GM19099 (cell line): ENCODE data around the gene MATN1.

ENCODE experiments used
- POLR2A ChIP-seq: IDR thresholded peaks from 3 replicates; pipeline ENCODE4 v1.6.1; 2011; ENCODE audit warnings: low read depth; ENCODE audit not compliant: insufficient read length; ENCODE audit errors: extremely low read depth

Gene MATN1

GRCh38 chr1:30665216-30666010 lies 58.0 kb downstream of the MATN1 start:
- TF ChIP-seq POLR2A, result no peak

GRCh38 chr1:30664103-30664755 lies 59.2 kb downstream of the MATN1 start:
- no peak for TF ChIP-seq POLR2A

GRCh38 chr1:30663596-30664091 lies 59.7 kb downstream of the MATN1 start:
- TF ChIP-seq POLR2A, result no peak

- no peak for TF ChIP-seq POLR2A
These were observed 61.0 kb downstream of the MATN1 start for GRCh38 chr1:30662291-30662840.

GRCh38 chr1:30661311-30661710 lies 62.1 kb downstream of the MATN1 start:
- no peak for TF ChIP-seq POLR2A
